HL-60/S4 treated with retinoic acid at 250 ng/mL for 4 days and 3 days (cell line): Measurements from ENCODE around the gene MPPED1.

Experiments used
- in situ Hi-C: fragments of 300-500 bp; cut with MboI; formaldehyde crosslinking; loops from 2 replicates; pipeline ENCODE4 v1.7.0; 2022; ENCODE audit warnings: low sequenced_read_pairs

MPPED1 gene

DNA sequence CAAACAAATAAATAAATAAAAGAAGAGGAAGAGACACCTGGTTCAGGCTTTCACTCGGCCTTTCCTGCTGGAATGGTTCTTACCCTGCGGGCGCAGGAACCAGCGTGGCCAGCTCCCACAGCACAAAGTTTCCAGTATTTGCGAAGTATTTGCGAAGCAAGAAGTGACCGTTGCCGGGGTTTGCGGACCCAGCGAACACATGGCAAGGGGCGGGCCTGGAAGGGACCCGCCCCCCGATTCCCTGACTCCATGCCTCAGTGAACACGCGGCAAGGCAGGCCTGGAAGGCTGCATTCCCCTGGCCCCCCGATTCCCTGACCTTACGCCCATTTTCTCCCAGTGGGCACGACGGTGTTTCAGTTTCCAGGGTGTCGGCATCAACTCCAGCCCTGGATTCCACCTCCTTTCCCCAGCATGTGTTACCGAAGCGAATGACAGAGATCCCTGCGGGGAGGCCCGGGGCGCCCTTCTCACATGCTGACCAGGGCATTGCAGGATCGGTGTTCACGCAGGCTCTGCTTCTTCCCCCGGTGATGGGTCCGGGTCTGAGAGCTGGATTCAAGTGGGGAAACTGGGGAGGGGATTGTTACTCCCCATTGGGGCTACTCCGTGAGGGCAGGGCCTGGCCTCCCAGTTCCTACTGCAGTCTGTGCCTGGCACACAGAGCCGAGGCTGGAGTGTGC lies 102.8 kb downstream of the MPPED1 start:
- in situ Hi-C loops, result no loop called here

DNA sequence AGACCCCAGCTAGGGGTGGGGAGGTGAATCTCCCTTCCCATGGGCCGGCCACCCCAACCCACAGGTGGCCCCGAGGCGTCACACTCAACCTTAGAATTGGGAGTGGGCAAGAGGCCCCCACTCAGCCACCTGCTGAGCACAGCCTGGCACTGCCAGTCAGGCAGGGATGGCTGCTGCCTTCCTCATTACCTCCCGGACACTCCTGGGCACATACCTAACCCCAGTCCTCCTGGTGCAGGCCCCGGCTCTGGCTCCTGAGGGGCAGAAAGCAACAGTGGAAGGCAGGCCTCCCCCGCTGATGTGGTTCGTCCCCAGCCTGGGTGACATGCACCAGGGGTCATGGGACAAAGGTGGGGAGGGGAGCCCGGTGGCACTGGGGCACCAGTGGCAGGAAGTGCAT lies 103.6 kb downstream of the MPPED1 start:
- in situ Hi-C loops, result no loop called here

DNA sequence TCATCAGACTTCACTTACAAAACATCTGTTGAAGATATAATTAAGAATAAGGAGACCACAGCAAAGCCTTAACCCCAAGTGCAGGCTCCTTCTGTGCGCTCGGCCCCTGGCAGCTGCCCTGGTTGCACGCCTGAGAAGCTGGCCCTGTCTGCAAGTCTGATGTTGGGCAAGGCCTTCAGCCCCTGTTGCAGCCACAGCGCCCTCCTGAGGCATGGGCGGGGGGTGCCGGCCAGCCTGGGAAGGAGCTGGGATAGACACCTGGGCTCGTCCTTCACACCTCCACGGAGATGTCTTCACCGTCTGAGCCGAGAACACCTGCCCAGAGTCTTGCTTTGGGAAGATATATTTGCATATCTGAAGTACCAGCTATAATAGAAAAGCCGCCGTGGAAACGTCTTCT lies 104.1 kb downstream of the MPPED1 start:
- in situ Hi-C loops, result no loop called here

DNA sequence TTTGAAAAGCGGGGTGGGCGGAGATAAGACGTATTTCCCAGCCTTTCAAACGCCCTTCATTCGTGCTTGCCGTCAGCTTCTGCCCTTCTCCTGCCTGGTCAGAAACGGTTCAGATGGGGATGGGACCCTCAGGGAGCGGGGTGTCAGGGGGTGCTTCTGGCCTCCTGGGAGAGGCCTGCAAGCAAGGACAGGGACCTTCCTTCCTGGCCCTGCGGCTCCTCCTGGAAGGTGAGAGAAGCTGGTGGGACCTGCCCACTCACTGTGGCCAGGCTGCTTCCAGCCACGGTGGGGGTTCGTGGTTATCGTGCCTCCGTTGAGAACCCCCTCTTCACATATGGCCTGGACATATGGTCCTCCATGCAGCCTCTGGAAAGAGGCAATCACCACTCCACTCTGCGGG lies 104.6 kb downstream of the MPPED1 start:
- in situ Hi-C loops, result no loop called here

DNA sequence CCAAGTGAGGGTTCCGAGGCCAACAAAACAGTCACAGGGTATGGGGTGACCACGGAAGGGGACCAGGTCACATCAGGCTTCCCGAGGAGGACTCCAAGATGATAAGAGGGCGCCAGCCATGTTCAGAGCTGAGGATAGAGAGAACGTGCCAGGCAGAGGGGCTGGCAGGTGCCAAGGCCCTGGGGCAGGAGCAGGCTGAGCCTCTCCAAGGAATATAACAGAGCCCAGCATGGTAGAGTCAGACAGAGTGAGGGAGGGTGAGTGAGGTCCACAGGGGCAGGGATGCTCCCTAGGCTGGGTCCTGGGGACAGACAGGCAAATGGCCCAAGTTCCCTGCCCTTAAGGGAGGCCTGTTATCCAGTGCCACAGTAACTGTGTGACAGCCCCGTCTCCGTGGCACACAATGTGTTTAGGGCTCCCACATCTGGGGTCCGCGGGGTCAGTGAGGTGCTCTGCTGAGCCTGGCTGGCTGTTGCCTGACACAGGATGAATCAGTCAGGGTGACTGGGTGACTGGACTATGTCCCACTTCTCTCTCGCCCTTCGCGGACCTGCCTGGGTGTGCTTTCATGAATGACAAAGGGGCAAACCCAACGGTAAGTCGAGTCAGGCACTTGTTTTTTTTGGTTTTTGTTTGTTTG lies 105.3 kb downstream of the MPPED1 start:
- in situ Hi-C loops, result no loop called here

DNA sequence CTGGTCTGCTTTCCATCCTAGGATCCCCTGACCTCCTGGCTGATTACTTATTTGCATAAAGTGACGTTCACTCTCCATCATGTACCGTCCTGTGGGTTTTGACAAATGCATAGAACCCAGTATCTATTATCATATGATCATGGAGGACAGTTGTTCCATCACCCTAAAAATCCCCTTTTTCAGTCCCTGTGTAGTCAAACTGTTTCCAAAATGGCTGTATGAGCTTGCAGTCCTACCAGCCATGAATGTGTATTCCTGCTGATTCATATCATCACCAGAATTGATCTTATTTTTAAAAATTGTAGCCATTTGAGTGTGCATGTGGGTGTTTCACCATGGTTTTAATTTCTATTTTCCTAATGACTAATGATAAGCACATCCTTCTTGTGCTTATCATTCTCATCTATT lies 108.8 kb downstream of the MPPED1 start:
- in situ Hi-C loops, result no loop called here

DNA sequence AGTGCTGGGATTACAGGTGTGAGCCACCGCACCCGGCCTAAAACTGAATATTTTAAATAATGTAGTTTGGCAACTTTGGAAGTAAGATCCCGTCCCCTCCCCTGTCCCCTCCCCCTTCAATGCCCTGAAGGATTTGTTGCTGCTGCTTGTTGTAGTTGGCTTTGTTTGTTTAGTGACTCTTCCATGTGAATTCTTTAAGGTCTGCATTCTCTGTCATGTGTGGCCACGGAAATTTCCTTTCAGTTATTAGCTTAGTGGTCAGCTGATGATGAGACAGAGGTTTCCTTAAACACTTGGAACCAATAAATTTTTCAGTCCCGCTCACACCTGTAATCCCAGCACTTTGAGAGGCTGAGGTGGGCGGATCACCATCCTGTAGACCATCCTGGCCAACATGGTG lies 109.9 kb downstream of the MPPED1 start:
- in situ Hi-C loops, result no loop called here

DNA sequence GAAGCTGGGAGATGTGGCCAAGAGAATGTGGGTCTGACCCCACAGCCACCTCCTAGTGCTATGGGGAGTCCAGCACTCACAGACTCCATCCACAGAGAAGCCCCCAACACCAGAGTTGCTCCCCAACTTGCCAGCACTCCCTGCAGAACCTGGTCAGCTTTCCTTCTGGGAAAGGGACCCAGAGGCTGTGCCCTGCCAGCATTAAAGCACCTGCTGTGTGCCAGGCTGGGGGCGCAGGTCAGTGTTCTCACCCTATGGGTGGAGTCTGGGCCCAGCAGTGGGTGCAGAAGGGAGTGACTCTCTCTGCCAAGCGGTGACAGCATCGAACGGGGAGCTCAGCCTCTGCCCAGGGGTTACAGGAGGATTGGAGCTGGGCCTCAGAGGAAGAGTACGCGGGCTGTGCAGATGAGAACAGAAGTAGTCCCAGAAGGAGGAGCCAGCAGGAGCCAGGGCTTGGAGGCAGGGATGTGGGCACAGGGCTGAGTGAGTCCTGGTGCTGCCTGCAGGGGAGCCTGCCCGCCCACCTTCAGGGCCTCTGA lies 114.4 kb downstream of the MPPED1 start:
- in situ Hi-C loops, result no loop called here

DNA sequence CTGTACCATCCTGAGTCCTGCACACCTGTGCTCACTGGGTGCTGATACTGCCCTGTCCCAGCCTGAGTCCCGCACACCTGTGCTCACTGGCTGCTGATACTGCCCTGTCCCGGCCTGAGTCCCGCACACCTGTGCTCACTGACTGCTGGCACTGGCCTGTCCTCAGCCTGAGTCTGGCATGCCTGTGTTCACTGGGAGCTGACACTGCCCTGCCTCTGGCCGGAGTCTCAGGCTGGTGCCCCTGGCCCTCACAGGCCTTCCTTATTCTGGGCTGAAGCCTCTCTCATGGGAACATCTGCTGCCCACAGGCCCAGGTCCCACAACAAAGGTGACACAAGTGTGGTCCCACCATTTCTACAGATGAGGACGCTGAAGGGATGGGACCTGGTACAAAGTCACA lies 115.1 kb downstream of the MPPED1 start:
- in situ Hi-C loops, result no loop called here

DNA sequence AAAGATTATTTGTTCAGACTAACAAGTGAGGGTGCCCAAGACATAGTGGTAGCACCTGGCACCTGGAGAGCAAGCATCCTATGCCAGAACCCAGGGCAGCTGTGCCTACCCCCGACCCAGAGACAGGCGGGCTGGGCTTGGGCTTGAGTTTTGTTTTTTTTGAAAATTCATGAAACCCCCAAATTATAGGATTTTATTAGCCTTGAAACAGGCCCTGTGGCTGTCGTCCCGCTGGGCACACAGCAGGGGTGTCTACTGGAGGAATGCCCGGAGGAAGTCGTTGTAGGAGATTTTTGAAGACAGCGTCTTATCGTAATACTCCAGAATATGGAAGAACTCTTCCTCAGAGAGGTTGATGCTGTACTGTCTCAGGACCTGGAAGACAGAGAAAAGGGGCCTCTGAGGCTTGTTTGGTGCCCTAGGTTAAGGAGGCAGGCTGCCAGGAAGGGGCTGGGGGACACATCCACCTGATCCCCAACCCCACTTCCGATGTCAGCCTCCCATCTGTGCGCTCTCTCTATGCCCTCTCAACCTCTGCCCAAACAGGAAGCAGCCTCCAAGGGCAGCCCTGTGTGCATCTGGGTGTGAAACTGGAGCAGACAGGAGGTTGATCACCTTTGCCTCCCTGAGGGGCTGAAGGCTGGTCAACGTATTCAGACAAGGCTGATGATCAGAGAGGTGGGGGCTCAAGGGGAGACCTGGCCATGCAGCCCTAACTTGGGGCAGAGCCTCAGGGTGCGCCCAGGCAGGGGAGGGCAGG lies 117.0 kb downstream of the MPPED1 start:
- in situ Hi-C loops, result no loop called here

DNA sequence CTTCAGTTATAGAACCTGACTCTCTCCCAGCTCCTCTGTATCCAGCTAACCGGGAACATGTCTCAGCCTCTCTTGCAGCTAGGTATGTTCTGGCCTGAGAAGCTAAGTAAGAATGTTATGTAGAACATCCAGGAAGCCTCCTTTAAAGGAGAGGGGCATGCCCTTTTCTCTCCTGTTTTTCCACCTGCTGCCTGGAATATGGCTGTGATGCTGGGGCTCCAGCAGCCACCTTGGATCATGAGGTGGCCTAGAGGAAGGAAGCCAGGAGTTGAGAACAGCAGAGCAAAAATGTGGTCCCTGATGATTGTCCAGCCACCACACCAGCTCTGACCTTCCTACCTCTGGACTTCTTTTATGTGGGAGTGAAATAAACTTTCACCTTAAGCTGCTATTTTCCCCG lies 117.6 kb downstream of the MPPED1 start:
- in situ Hi-C loops, result no loop called here

DNA sequence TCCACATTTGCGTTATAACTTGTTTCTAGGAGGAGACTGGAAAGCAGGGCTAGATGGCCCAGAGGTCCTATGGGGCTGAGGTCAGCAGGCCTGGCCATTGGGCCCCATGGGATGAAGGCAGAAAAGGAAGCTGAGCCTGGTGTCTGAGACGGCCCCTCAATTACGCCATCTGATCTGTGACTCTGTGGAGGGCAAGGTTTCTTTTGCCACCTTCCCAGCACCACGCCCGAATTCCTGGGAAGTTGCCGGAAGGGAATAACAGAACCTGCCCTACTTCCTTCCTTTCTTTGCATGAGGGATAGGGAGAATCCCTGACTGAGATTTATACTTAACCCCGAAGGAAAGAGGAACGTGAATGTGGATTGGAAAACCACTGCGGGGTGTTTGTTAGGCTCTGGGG lies 118.1 kb downstream of the MPPED1 start:
- in situ Hi-C loops, result no loop called here

DNA sequence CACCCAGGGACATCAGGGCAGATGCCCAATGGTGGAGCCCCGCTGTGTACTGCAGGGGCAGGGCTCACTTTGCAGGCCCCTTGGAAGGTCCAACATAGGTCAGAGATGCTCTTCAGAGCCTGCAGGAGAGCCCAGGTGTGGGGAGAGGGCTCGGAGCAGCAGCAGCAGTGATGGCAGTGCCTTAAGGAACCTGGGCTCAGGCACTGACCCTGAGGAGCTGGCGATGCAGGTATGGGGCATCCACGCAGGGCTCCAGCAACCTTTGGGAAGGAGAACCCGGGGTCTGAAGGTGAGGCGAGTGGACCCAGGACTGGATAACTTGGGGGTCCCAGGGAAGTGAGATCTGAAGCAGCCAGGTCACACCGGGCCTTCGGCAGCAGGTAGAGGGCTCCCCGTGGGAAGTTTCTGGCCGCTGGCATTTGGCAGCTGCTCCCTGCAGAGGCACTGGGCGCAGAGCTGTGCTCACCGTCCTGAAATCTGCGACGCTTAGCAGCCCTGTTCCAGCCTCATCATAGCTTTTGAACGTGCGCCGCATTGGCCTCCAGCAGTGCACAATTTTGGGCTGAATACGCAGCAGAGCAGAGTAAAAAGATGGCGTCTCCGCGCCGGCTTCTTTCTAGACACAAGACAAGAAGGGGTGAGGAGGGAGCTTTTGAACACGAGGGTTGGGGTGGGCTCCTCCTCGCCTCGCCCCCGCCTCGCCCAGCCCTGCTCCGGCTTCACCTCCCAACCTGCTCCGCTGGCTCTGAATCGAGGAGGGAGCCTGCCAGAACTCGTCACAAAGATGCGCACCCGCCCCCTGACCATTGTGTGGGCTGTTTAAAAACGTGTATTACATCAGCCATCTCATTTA lies 118.8 kb downstream of the MPPED1 start:
- in situ Hi-C loops, result no loop called here

DNA sequence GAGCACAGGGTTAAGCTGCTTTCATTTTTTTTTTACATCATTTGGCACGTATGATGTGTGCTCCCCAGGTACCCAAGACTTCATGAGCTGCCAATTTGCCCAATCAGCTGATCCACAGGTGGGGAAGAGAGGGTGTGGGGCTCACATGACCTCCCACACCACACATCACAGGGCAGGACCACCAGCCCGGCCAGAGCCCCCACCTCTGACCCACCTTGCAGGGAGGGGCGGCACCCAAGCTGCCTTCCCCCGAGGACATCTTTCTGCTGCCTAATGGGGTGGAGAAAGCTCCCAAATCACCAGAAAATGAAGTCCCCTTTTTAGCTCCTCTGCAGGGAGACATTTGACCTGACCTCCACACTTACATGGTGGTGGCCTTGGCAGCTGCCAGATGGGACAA lies 119.8 kb downstream of the MPPED1 start:
- in situ Hi-C loops, result no loop called here

DNA sequence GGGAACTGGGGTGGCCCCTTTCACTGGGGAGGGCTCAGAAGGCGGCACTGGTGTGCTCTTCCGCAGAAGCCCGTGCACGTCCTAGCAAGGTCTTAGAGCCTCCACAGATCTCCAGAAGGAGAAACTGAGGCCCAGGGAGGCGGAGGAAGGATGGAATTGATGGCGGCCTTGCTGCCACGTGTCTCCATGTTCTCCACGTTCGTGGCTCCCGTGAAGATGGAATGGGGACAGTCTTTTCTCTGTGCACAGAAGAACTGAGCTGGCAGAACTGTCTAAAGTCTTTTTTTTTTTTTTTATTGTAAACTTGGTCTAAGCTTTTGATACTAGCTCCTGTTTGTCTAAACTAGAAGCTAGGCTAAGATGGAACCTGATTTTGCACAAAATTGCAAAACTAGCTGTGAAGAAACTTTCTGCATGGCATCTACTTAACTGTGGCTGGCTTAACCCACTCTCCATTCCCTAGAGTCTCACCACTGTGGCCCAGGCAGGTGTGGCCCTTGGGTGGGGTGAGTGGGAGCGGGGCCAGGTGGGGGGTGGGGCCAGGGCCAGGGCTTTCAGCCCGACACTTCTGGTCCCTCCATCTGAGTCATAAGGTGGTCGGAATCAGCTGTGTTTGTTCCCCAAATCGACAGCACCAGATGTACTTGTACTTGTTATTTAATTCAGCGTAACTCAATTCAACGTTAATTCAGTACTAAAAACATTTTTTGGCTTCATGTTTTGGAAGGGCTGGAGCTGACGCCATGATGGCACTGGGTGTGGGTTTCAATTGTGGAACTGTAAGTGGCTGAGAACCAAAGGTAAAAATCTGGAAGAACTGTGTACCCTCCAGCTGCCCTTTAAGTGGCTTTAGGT lies 120.7 kb downstream of the MPPED1 start:
- in situ Hi-C loops, result no loop called here

DNA sequence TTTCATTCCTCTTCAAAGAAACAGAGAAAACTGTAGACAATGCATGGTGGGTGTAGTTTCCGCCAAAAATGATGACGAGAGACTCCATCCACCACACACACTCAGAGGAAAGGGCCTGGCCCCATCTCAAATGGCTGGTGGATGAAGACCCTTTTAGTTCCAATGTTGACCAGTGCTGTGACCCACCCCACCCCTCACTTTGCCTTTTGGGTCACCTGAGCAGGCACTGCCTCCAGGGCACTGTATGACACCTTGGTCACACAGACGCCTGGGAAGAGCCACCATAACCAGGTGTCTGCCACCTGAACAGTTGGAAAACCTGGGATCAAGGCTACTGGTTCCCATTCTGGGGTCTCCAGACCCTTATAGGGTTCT lies 121.3 kb downstream of the MPPED1 start:
- in situ Hi-C loops, result no loop called here

DNA sequence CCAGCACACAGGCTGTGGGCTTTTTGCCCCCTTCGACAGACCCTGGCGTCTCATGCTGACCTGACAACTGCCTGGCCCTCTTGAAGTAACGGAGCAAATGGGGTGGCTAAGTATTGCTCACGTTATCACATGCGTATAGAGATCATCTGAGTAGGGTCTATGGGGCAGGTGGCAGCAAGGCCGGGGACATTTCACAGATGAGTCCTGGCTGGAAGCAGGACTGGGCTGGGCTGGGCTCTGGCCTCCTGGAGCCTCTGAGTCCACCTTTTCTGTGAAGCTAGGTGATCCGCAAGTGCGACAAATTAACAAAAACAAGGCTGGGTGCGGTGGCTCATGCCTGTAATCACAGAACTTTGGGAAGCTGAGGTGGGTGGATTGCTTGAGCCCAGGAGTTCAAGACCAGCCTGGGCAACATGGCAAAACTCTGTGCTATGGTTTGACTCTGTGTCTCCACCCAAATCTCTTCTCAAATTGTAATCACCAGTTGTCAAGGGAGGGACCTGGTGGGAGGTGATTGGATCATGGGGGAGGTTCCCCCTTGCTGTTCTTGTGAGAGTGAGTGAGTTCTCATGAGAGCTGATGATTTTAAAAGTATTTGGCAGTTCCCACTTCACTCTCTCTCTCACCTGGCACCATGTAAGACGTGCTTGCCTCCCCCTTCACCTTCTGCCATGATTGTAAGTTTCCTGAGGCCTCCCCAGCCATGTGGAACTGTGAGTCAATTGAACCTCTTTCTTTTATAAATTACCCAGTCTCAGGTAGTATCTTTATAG lies 122.0 kb downstream of the MPPED1 start:
- in situ Hi-C loops, result no loop called here

DNA sequence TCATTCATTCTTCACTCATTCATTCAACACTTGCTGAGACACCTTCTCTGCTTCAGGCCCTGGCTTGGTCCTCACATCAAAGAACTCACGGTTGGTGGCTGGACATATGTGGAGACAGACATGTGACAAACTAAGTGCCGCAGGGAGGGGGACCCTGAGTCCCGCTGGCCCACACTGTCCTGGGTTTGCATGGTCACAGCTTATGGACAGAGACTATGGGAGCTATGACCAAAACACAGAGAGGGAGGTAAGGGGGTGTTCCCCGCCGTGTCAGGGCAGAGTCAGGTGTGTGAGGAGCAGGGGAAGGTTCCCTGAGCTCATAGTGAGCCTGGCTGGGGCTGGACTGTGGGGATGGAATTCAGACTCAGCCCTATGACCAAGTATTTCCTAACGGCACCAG lies 123.1 kb downstream of the MPPED1 start:
- in situ Hi-C loops, result no loop called here

DNA sequence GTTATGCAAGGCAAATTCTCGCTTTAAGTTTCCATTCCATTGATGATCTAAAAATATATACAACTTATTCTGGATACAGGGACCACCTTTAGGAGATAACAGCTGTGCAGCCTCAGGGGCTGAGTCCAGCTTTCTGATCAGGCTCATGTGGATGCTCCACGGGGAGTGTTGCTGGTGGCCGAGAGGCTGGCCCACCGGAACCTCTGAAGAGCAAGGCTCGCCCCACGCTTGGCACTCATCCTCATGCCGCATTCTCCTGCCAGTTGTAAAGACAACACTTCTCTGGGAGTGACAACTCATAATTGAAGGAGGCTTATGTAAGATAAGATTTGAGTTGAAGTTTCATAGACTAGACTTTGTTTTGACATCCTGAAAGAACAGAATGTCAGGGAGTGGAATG lies 123.5 kb downstream of the MPPED1 start:
- in situ Hi-C loops, result no loop called here
